Pancreas (tissue), 10 donors: Measurements from ENCODE around the gene FGF2. TPM values are rescaled to one million over a fixed set of nuclear protein-coding genes. Genes with fewer than 3 reads are reported as not detected.
A peak's percentile ranks its signal among the peaks of the same experiment; 100 is the strongest.

Experiments used
- ATAC-seq, 4 donors: fragments of 200-7000 bp; cut with Tn5 transposase; one replicate each; pipeline versions ENCODE4 v1.8.0 to v1.9.1; 2020; ENCODE audit warnings: mild to moderate bottlenecking in 4 of 4, moderate library complexity in 4 of 4
- DNase-seq, 6 donors: peaks; one replicate each; pipeline ENCODE4 v3.0.0-alpha.2; 2020
- FAIRE-seq: peaks from 2 replicates; lab custom pipeline; 2012; peaks lifted over from hg19 to GRCh38; lab: Jason Lieb, UNC
- H3K27ac ChIP-seq, 4 donors: fragments of 200-600 bp; sonication (generic); 1 replicate in 3 of 4; 2 replicates in 1 of 4; pipeline versions ENCODE4 v1.5.0 to v1.8.0; 2020
- H3K27me3 ChIP-seq, 4 donors: fragments of 200-600 bp; one replicate each; pipeline ENCODE4 v1.8.0; 2021
- H3K36me3 ChIP-seq, 3 donors: fragments of 200-600 bp; sonication (generic) in 1 of 3; one replicate each; pipeline versions ENCODE4 v1.5.0 to v1.8.0; 2020 to 2021
- H3K4me1 ChIP-seq, 3 donors: fragments of 200-600 bp; one replicate each; pipeline ENCODE4 v1.8.0; 2021
- H3K4me3 ChIP-seq, 4 donors: fragments of 200-600 bp; sonication (generic) in 2 of 4; one replicate each; pipeline versions ENCODE4 v1.5.0 to v1.8.0; 2020 to 2021
- H3K9me3 ChIP-seq, 4 donors: fragments of 200-600 bp; one replicate each; pipeline ENCODE4 v1.8.0; 2021
- CTCF ChIP-seq, 4 donors: fragments of 200-600 bp; sonication (generic) in 3 of 4; IDR thresholded peaks; one replicate each; pipeline versions ENCODE4 v1.5.0 to v1.8.0; 2021; ENCODE audit warnings: antibody characterized with exemption in 4 of 4
- WGBS, 2 donors: extraction: QIAGEN DNeasy Blood & Tissue Kit; methylation state at CpG; one replicate each; pipeline ENCODE4 v1.1.7; 2013; 5-methylcytosine and 5-hydroxymethylcytosine counted together
- intact Hi-C, 3 donors: fragments of 100-400 bp; cut with DNase I; formaldehyde crosslinking; loops; one replicate each; pipeline versions ENCODE4 v1.11.1 to v1.14.2; 2022
- polyA plus RNA-seq, 2 donors: library from polyadenylated mRNA; stranded (reverse); fragments of 200-250 nt; gene quantifications; one replicate each; pipeline ENCODE4 v1.2.3, GENCODE V29; 2013
- total RNA-seq, 6 donors: library from RNA; stranded (reverse); fragmentation: NEBNext Ultra II Directional in 4 of 6; extraction: Animal tissue kit (Norgen Biotek cat#: 25700) in 4 of 6; gene quantifications; one replicate each; pipeline versions ENCODE4 v1.2.1 to v1.2.4, GENCODE V29; 2021 to 2023
- donor health status: healthy with polysubstance abuse.
- donor health status: DM: no; HTN: no; CAD: no; lungs with moderate emphysema.
- donor health status: DM: no; HTN: no; CAD: no.
- donor health status: control.
- donor health status: control.
- donor health status: Bipolar disorder and iron deficiency.
- donor health status: DM: yes; HTN: yes; CAD: no.
- donor health status: DM: no; HTN: no; CAD: no.
- donor health status: DM: no; HTN: no; CAD: no.
- donor health status: DM: yes; HTN: yes; CAD: no.

FGF2 gene
- total and polyA plus RNA-seq, 8 donors: 0.41 to 1.6 (median 0.71) TPM

- no peaks in the 10 kb centered on the region for H3K9me3 ChIP-seq
- no peak overlapping the region for H3K27ac ChIP-seq
- TF ChIP-seq CTCF (IDR thresholded peaks at IDR 0.05): no peak
- H3K4me1 ChIP-seq: no peaks in the 10 kb centered on the region
- no peak for DNase-seq
- 80 to 89% methylated on average over 5 of the region's 5 CpGs for WGBS, 2 donors
- intact Hi-C loops: no loop called here
- no peaks in the 10 kb centered on the region for H3K27me3 ChIP-seq
- no peak overlapping the region for H3K4me3 ChIP-seq
- no peak for FAIRE-seq
- H3K36me3 ChIP-seq: no peaks in the 10 kb centered on the region
- ATAC-seq: no peak
These were observed 56.5 kb downstream of the FGF2 start for GRCh38 chr4:122882857-122883735.

GRCh38 chr4:122884499-122884898 lies 57.9 kb downstream of the FGF2 start:
- ATAC-seq (no peak), DNase-seq (no peak), FAIRE-seq (no peak)
- Histone ChIP-seq H3K27me3 (no peaks in the 10 kb centered on the region), H3K9me3 (no peaks in the 10 kb centered on the region), H3K36me3 (no peaks in the 10 kb centered on the region), H3K4me3 (no peak overlapping the region), H3K27ac (no peak overlapping the region), H3K4me1 (no peaks in the 10 kb centered on the region)
- intact Hi-C loops: no loop called here
- WGBS, 2 donors: 50 to 64% methylated on average over 1 of the region's 1 CpG
- no peak for TF ChIP-seq CTCF (IDR thresholded peaks at IDR 0.05)

GRCh38 chr4:122889726-122890125 lies 63.1 kb downstream of the FGF2 start:
- DNase-seq (no peak), ATAC-seq (no peak), FAIRE-seq (no peak)
- Histone ChIP-seq H3K9me3 (no peaks in the 10 kb centered on the region), H3K4me3 (no peak overlapping the region), H3K27me3 (no peaks in the 10 kb centered on the region), H3K4me1 (no peaks in the 10 kb centered on the region), H3K36me3 (peaks cover 0 to 7% (median 0%) of the 10 kb centered on the region in 3 donors), H3K27ac (no peak overlapping the region)
- intact Hi-C loops: no loop called here
- TF ChIP-seq CTCF (IDR thresholded peaks at IDR 0.05): no peak
- WGBS, 2 donors: 46 to 70% methylated on average over 1 of the region's 1 CpG

- DNase-seq (no peak), ATAC-seq (no peak), FAIRE-seq (peak; percentile 26)
- intact Hi-C loops: no loop called here
- Histone ChIP-seq H3K36me3 (peaks cover 0 to 7% (median 0%) of the 10 kb centered on the region in 3 donors), H3K27ac (no peak overlapping the region), H3K9me3 (no peaks in the 10 kb centered on the region), H3K4me1 (no peaks in the 10 kb centered on the region), H3K4me3 (no peak overlapping the region), H3K27me3 (no peaks in the 10 kb centered on the region)
- no peak for TF ChIP-seq CTCF (IDR thresholded peaks at IDR 0.05)
- WGBS, 2 donors: 62 to 66% methylated on average over 2 of the region's 2 CpGs
These were observed 63.6 kb downstream of the FGF2 start for GRCh38 chr4:122890147-122890795.
